Measurements from ENCODE around the gene XAGE2. TPM values are rescaled to one million over a fixed set of nuclear protein-coding genes. Genes with fewer than 3 reads are reported as not detected.

Gene XAGE2
- total RNA-seq, 1 donor from 2014 or later: not detected

GRCh38 chrX:52424656-52425055, 55.8 kb downstream of the XAGE2 start:
- H3K4me1 Mint-ChIP-seq: no peaks in the 10 kb centered on the region
- Histone ChIP-seq H3K4me1 (no peaks in the 10 kb centered on the region), H3K9ac (no peak overlapping the region), H3K79me2 (ENCODE audit: low read depth) (no peaks in the 10 kb centered on the region), H4K20me1 (ENCODE audit: low read depth) (no peaks in the 10 kb centered on the region), H3F3A (ENCODE audit: low read depth) (no peaks in the 10 kb centered on the region), H3K4me3 (no peak overlapping the region), H3K36me3 (no peaks in the 10 kb centered on the region), H3K27ac (no peak overlapping the region), H3K9me3 (ENCODE audit: low read depth) (no peaks in the 10 kb centered on the region), H3K4me2 (no peak overlapping the region), H3K27me3 (no peaks in the 10 kb centered on the region), H2AFZ (replicated peaks) (no peak overlapping the region)
- peaks cover under 1% of the 10 kb centered on the region for H3K27me3 Mint-ChIP-seq (ENCODE audit: insufficient read depth, low read depth)
- no peaks in the 10 kb centered on the region for H3K36me3 Mint-ChIP-seq
- no peak overlapping the region for H3K27ac Mint-ChIP-seq
- peaks cover 3% of the 10 kb centered on the region for H3K9me3 Mint-ChIP-seq
- DNase-seq (ENCODE audit: low spot score): no peak
- no peak overlapping the region for H3K4me3 Mint-ChIP-seq
- no peak for TF ChIP-seq CTCF (IDR thresholded peaks at IDR 0.05)
- no peak for TF ChIP-seq EZH2phosphoT487 (IDR thresholded peaks at IDR 0.05)
- no peak for TF ChIP-seq EZH2 (IDR thresholded peaks at IDR 0.05)

Small RNA genes within 50 kb of the gene (microRNA-seq; reads per million reads assigned to microRNA genes)
- gene MIR8088: not detected

Small RNA genes within 50 kb of the gene (small RNA-seq; reads per million reads assigned to genes)
- gene MIR8088: not detected

Other genes starting within 250 kb of the XAGE2 start
- gene MAGED4, start 184.1 kb upstream of the XAGE2 start, total RNA-seq (ENCODE audit: low replicate concordance): 48.2 and 68.0 TPM in 2 replicates
- not detected in 2 replicates for gene XAGE1A, start 126.8 kb downstream of the XAGE2 start, total RNA-seq (ENCODE audit: low replicate concordance)
- gene XAGE1B, start 148.0 kb downstream of the XAGE2 start, total RNA-seq (ENCODE audit: low replicate concordance): not detected in 2 replicates

All from neural progenitor cell (in vitro differentiated cells).